Retinal pigment epithelial cell (primary cell): ENCODE results near the gene FAF1.
"Not testable (repeated sequence)": the region's sequence is repeated elsewhere in the genome, so short reads cannot be mapped to it uniquely, and the experiment has no call there.

Source experiments
- DNase-seq: peaks from one replicate; pipeline ENCODE4 v3.0.0-alpha.2; 2010; ENCODE audit warnings: low read depth
- H3K4me3 ChIP-seq: 2 replicates; pipeline ENCODE4 v1.5.1; 2011; ENCODE audit warnings: mild to moderate bottlenecking, low read length, control low read depth, moderate library complexity
- CTCF ChIP-seq: conservative IDR thresholded peaks from 2 replicates; pipeline ENCODE4 v1.5.1; 2011; ENCODE audit warnings: low read depth, low read length, control low read depth, inconsistent platforms

The FAF1 gene

DNA sequence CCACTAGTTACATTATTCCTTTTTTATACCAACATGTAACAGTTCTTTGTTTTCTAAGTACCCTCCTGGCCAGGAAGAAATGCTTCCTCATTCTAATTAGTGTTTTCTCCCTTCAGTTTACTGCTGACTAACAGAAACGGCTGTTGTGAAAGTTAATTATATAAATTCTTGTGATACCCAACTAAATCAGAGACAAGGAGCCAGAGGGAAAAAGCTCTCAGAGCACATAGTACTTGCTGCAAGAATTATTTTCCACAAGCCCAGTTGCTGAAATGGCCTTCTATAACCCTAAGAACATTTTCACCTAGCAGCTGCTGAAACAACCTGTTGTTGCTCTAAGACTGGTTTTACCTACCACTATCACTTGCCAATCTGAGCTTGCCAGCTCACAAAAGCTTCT is 82.4 kb downstream of the FAF1 start:
- DNase-seq: no peak
- H3K4me3 ChIP-seq: no peak overlapping the region
- TF ChIP-seq CTCF: no peak

DNA sequence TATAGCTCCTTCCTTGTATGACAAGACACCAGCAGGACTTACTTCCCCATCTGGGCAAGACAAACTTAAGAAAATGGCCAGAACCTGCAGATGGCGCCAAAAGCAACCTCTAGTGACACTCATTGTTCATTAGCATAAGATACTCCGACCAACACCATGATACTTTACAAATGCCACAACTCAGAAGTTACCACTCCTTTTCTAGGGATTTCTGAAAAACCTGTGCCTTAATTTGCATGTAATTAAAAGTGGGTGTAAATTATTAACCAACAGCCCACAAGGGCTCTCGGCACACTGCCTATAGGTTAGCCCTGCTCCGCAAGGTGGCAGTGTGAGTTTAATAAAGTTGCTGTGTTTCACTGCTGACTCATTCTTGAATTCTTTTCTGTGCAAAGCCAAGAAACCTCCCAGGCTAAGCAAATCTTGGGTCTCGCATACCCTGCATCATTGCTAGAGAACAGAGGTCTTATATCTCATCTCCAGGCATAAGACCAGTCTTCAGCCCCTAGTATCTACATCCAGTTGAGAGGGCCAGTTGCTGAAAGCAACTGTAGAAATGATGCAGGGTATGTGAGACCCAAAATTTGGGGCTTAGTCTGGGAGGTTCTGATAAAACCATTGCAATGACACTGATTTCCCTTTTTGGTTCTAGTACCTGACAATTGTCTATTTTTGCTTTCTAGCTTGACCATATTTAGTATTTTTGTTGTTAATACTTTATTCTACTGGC is 86.4 kb downstream of the FAF1 start:
- DNase-seq: no peak
- peak overlapping the region; percentile 30 for H3K4me3 ChIP-seq
- peak; percentile 70 for TF ChIP-seq CTCF

DNA sequence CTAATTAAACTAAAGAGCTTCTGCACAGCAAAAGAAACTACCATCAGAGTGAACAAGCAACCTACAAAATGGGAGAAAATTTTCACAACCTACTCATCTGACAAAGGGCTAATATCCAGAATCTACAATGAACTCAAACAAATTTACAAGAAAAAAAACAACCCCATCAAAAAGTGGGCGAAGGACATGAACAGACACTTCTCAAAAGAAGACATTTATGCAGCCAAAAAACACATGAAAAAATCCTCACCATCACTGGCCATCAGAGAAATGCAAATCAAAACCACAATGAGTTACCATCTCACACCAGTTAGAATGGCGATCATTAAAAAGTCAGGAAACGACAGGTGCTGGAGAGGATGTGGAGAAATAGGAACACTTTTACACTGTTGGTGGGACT is 95.2 kb downstream of the FAF1 start:
- not testable (repeated sequence) for DNase-seq, H3K4me3 ChIP-seq

DNA sequence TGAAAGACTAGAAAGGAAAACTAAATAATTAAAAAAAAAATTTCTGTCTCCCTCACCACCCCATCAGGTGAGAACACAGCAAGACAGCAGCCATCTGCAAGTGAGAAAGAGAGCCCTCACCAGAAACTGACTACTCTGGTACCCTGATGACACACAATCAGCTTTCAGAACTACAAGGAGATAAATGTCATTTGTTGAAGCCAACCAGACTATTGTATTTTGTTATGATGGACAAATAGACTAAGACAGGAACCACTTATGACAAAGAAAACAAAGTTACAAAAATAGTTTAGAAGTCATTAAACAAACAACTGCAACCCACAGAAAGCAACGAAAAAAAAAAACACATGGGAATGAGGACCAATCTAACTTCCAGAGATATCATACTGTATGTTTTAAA is 98.3 kb downstream of the FAF1 start:
- H3K4me3 ChIP-seq: no peak overlapping the region
- TF ChIP-seq CTCF: no peak
- no peak for DNase-seq

DNA sequence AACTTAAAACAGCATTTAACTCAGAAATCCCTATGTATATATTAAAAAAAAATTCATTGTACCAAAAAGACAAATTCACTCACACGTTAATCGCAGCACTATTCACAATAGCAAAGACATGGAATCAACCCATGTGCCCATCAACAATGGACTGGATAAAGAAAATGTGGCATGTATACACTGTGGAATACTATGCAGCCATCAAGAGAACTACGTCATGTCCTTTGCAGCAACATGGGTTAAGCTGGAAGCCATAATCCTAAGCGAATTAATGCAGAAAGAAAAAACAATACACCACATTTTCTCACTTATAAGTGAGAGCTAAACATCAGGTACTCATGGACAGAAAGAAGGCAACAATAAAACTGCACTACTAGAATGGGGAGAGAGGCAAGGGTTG is 99.4 kb downstream of the FAF1 start:
- no peak for TF ChIP-seq CTCF
- no peak overlapping the region for H3K4me3 ChIP-seq

DNA sequence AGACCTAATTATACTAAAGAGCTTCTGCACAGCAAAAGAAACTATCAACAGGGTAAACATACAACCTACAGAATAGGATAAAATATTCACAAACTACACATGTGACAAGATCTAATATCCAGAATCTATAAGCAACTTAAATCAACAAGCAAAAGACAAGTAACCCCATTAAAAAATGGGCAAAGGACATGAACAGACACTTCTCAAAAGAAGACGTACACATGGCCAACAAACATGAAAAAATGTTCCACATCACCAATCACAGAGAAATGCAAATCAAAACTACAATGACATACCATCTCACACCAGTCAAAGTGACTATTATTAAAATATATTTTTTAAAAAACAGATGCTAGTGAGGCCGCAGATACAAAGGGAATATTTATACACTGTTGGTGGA is 99.8 kb downstream of the FAF1 start:
- no peak for TF ChIP-seq CTCF
- DNase-seq: no peak

More for the DNA sequence above, 99.4 kb downstream of the FAF1 start:
- no peak for DNase-seq

GRCh38 chr1:50859657-50860056 is 100.4 kb downstream of the FAF1 start:
- no peak for DNase-seq
- TF ChIP-seq CTCF: no peak
- H3K4me3 ChIP-seq: no peak overlapping the region

More for the DNA sequence above, 99.8 kb downstream of the FAF1 start:
- no peak overlapping the region for H3K4me3 ChIP-seq

GRCh38 chr1:50858761-50859160 is 101.3 kb downstream of the FAF1 start:
- no peak for TF ChIP-seq CTCF
- no peak for DNase-seq
- no peak overlapping the region for H3K4me3 ChIP-seq
